ENCODE results near the gene CHD1L.

The CHD1L gene

DNA sequence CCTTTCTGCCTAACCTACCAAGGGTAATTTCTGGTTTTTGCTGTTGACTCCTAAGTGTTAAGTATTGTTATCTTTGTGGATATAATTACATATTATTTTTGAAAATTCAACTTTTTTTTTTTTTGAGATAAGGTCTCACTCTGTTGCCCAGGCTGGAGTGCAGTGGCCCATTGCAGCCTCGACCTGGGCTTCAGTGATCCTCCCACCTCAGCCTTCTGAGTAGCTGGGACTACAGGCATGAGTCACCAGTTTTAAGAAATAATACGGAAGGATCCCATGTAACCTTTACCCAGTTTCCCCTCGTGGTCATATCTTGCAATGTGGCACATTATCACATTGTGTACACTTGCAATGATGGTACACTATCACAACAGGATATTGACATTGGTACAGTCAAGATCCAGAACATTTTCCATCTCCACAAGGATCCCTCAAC is 3.1 kb downstream of the CHD1L start:
- no peak overlapping the region for H3K27ac ChIP-seq
- POLR2A ChIA-PET (ENCODE audit: low non-redundant PET): no interaction called here
- TF ChIP-seq, protein P1, sequence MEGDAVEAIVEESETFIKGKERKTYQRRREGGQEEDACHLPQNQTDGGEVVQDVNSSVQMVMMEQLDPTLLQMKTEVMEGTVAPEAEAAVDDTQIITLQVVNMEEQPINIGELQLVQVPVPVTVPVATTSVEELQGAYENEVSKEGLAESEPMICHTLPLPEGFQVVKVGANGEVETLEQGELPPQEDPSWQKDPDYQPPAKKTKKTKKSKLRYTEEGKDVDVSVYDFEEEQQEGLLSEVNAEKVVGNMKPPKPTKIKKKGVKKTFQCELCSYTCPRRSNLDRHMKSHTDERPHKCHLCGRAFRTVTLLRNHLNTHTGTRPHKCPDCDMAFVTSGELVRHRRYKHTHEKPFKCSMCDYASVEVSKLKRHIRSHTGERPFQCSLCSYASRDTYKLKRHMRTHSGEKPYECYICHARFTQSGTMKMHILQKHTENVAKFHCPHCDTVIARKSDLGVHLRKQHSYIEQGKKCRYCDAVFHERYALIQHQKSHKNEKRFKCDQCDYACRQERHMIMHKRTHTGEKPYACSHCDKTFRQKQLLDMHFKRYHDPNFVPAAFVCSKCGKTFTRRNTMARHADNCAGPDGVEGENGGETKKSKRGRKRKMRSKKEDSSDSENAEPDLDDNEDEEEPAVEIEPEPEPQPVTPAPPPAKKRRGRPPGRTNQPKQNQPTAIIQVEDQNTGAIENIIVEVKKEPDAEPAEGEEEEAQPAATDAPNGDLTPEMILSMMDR (conservative IDR thresholded peaks at IDR 0.05; ENCODE audit: low read depth): no peak
- no peak for DNase-seq (ENCODE audit: low spot score)
- CTCF ChIA-PET: interaction anchor here (0.6 to 0.7 kb wide), 2 partner anchors 140 to 1238 kb away, joined by 3 read pairs; no protein-coding TSS in a partner anchor

DNA sequence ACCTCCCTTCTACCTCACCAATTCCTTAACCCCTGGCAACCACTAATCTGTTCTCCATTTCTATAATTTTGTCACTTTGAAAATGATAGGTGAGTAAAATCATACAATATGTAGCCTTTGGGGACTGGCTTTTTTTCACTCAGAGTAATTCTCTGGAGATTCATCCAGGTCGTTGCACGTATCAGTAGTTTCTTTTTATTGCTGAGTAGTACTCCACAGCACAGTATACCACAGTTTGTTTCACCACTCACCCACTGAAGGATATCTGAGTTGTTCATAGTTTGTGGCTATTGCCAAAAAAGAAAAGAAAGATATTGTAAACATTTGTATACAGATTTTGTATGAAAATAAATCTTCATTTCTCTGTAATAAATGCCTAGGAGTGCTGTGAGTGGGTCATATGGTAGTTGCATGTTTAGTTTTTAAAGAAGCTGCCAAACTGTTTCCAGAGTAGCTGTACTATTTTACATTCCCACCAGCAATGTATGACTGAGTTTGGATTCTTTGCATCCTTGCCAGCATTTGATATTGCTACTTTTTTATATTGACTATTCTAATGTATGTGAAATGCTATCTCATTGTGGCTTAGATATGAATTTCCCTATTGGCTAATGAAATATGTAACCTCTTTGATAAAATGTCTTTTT is 3.7 kb downstream of the CHD1L start:
- TF ChIP-seq, protein P1 (conservative IDR thresholded peaks at IDR 0.05; ENCODE audit: low read depth): no peak
- POLR2A ChIA-PET (ENCODE audit: low non-redundant PET): no interaction called here
- no peak overlapping the region for H3K27ac ChIP-seq
- DNase-seq (ENCODE audit: low spot score): no peak
- CTCF ChIA-PET: interaction anchor here (0.6 kb wide), 1 partner anchor 381 kb away, joined by 5 read pairs; no protein-coding TSS in a partner anchor

DNA sequence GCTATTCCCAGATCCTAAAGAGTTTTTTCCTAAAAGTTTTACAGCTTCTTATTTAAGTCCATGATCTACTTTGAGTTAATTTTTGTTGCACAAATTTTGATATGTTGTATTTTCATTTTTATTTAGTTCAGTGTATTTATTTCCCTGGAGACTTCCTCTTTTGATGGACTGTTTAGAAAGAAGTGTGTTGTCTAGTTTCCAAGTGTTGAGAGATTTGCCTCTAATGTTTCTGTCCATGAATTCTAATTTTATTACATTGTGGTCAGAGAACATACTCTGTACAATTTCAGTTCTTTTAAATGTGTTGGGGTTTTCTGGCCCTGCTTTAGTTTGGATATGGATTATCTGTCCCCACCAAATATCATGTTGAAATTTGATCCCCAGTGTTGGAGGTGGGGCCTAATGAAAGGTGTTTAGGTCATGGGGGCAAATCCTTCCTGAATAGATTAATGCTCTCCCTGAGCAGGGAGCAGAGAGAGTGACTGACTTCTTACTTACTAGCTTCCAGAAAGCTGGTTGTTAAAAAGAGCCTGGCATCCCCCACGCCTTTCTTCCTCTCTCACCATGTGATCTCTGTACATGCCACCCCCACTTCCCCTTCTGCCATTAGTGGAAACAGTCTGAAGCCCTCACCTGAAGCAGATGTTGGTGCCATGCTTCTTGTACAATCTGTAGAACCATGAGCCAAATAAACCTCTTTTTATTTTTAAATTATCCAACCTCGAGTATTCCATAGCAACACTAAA is 4.6 kb downstream of the CHD1L start:
- TF ChIP-seq, protein P1 (conservative IDR thresholded peaks at IDR 0.05; ENCODE audit: low read depth): no peak
- no peak overlapping the region for H3K27ac ChIP-seq
- ChIA-PET CTCF (interaction anchor here (0.6 to 0.7 kb wide), 3 partner anchors 80 to 380 kb away, joined by 3 to 5 read pairs (median 5); no protein-coding TSS in a partner anchor), POLR2A (ENCODE audit: low non-redundant PET) (no interaction called here)
- no peak for DNase-seq (ENCODE audit: low spot score)

DNA sequence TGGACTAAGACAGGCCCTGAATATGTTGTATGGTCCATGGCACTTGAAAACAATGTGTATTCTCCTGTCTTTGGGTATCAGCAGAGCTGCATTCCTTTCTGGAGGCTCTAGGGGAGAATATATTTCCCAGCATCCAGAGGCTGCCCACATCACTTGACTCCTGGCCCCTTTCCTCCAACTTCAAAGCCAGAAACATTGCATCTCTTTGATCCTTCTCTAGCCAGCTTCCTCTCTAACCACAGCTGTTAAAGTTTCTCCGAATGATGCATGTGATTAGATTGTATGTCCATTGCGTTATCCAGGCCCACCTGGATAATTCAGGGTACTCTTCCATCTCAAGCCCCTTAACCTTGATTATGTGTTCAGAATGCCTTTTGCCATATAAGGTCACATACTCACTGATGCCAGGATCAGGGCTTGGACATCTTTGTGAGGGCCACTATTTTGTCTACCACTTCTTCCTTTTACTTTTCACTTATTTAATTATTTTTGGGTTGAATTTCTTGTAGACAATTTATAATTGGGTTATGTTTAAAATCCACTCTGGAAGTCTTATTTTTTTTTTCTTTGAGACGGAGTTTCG is 5.3 kb downstream of the CHD1L start:
- ChIA-PET POLR2A (ENCODE audit: low non-redundant PET) (no interaction called here), CTCF (interaction anchor here (0.7 kb wide), 1 partner anchor 82 kb away, joined by 5 read pairs; no protein-coding TSS in a partner anchor)
- no peak for DNase-seq (ENCODE audit: low spot score)
- TF ChIP-seq, protein P1 (conservative IDR thresholded peaks at IDR 0.05; ENCODE audit: low read depth): no peak
- H3K27ac ChIP-seq: no peak overlapping the region

DNA sequence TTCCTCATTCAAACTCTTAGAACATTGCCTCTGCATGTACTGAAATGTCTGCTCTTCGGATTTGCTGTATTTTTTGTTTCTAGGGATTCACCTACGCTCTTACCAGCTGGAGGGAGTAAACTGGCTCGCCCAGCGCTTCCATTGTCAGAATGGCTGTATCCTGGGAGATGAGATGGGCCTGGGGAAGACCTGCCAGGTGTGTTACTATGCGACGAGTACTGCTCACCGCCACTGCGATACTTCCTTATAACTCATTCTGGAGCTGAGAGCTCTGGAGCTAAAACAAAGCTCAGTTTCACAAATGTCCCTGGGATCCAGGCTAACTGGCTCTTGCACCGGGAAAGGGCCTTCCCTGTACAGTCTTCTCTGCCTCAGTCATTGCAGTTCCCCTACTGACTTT is 10.1 kb downstream of the CHD1L start:
- no peak for DNase-seq (ENCODE audit: low spot score)
- TF ChIP-seq, protein P1 (conservative IDR thresholded peaks at IDR 0.05; ENCODE audit: low read depth): no peak
- ChIA-PET POLR2A (ENCODE audit: low non-redundant PET) (no interaction called here), CTCF (no interaction called here)
- no peak overlapping the region for H3K27ac ChIP-seq

DNA sequence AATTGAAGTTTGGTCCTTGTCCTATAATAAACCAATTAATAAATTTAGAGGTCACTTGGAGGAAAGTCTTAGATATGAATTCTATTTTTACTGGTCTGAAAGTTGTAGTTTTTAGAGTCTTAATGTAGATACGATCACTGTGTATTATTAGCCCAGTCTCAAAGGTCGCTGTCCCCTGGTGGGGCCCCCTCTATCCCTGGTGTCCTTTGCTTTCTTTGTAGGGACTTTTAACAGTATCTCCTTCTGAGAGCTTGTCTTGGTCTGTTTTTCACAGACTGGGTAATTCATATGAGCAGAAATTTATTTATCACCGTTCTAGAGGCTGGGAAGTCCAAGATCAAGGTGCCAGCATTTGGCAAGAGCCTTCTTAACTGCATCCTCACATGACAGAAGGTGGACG is 18.5 kb downstream of the CHD1L start:
- POLR2A ChIA-PET (ENCODE audit: low non-redundant PET): no interaction called here
- TF ChIP-seq, protein P1 (conservative IDR thresholded peaks at IDR 0.05; ENCODE audit: low read depth): no peak
- CTCF ChIA-PET: no interaction called here
- DNase-seq (ENCODE audit: low spot score): no peak
- no peak overlapping the region for H3K27ac ChIP-seq
